GM12878 (cell line): ENCODE results near the gene NPHP3. TPM values are rescaled to one million over a fixed set of nuclear protein-coding genes. Genes with fewer than 3 reads are reported as not detected.

Source experiments
- ATAC-seq: fragments of 200-7000 bp; cut with Tn5 transposase; 3 replicates; pipeline ENCODE4 v1.9.1; 2020; ENCODE audit warnings: mild to moderate bottlenecking, moderate library complexity
- BruUV-seq: library from RNA; stranded (reverse); fragments of 400-500 nt; replicated peaks from 2 replicates; lab custom pipeline; 2021; lab: Mats Ljungman, UMichigan
- CTCF ChIA-PET: fragments of 300-600 bp; sonication (Branson Sonifier 250); formaldehyde crosslinking; extraction: SDS; loops from one replicate; lab custom pipeline; 2021; ENCODE audit warnings: inconsistent platforms; lab: Yijun Ruan, JAX
- POLR2A ChIA-PET: fragments of 350-600 bp; formaldehyde crosslinking; extraction: SDS; loops from one replicate; lab custom pipeline; 2021; ENCODE audit warnings: inconsistent platforms; lab: Charles Lee
- RAD21 ChIA-PET: fragments of 300-600 bp; sonication (Branson Sonifier 250); formaldehyde crosslinking; loops from one replicate; lab custom pipeline; 2023; ENCODE audit warnings: antibody characterized with exemption; ENCODE audit not compliant: unreplicated experiment; lab: Charles Lee
- SMC1A ChIA-PET: fragments of 300-600 bp; sonication (Branson Sonifier 250); formaldehyde crosslinking; loops from one replicate; lab custom pipeline; 2023; ENCODE audit not compliant: unreplicated experiment, uncharacterized antibody; lab: Charles Lee
- DNase-seq: peaks from one replicate; pipeline ENCODE4 v3.0.0-alpha.2; 2011; ENCODE audit warnings: low read depth, low spot score
- FAIRE-seq: peaks from 3 replicates; lab custom pipeline; 2011; peaks lifted over from hg19 to GRCh38; lab: Jason Lieb, UNC
- H2AFZ ChIP-seq: 2 replicates; pipeline ENCODE4 v1.6.0; 2011; ENCODE audit warnings: low read depth, low read length, control low read depth; ENCODE audit not compliant: control insufficient read depth
- H3K27ac ChIP-seq: 2 replicates; pipeline ENCODE4 v1.5.1; 2011; ENCODE audit warnings: control low read depth; ENCODE audit not compliant: control insufficient read depth, insufficient read depth
- H3K27me3 ChIP-seq, 2 experiments: replicated peaks in 1 of 2; 2 replicates each; pipeline versions ENCODE4 v1.6.0 to v1.6.1; 2011; ENCODE audit warnings: low read length in 1 of 2; ENCODE audit not compliant: control insufficient read depth in 2 of 2, insufficient read depth in 2 of 2
- H3K36me3 ChIP-seq, 2 experiments: 2 replicates each; pipeline ENCODE4 v1.5.1; 2011; ENCODE audit warnings: low read length in 1 of 2; ENCODE audit not compliant: control insufficient read depth in 2 of 2, insufficient read depth in 2 of 2
- H3K4me1 ChIP-seq: 2 replicates; pipeline ENCODE4 v1.6.1; 2011; ENCODE audit warnings: mild to moderate bottlenecking, low read length, moderate library complexity, mixed read lengths; ENCODE audit not compliant: control insufficient read depth, insufficient read depth
- H3K4me2 ChIP-seq: 2 replicates; pipeline ENCODE4 v1.6.0; 2011; ENCODE audit warnings: control low read depth; ENCODE audit not compliant: control insufficient read depth, insufficient read depth
- H3K4me3 ChIP-seq: fragments of 200-600 bp; sonication (generic); 2 replicates; pipeline ENCODE4 v1.5.1; 2016
- H3K79me2 ChIP-seq: 2 replicates; pipeline ENCODE4 v1.6.0; 2011; ENCODE audit warnings: low read length; ENCODE audit not compliant: control insufficient read depth, insufficient read depth
- H3K9ac ChIP-seq: 2 replicates; pipeline ENCODE4 v1.8.0; 2011; ENCODE audit warnings: low read length, control low read depth, mixed read lengths; ENCODE audit not compliant: control insufficient read depth, insufficient read depth
- H3K9me3 ChIP-seq: replicated peaks from 3 replicates; pipeline ENCODE4 v1.5.1; 2011; ENCODE audit warnings: mild to moderate bottlenecking, low read length; ENCODE audit not compliant: control insufficient read depth, insufficient read depth
- H4K20me1 ChIP-seq: 2 replicates; pipeline ENCODE4 v1.6.0; 2011; ENCODE audit not compliant: control insufficient read depth, insufficient read depth
- ATF7 ChIP-seq: fragments of 450-650 bp; IDR thresholded peaks from 2 replicates; pipeline ENCODE4 v1.6.1; 2016; ENCODE audit warnings: low read depth, mild to moderate bottlenecking
- BHLHE40 ChIP-seq, 2 experiments: fragments of 450-650 bp in 1 of 2; IDR thresholded peaks; 2 replicates each; pipeline ENCODE4 v1.6.1; 2011 to 2017; ENCODE audit warnings: low read depth in 2 of 2, borderline replicate concordance in 1 of 2, improper control_type of control experiment in 1 of 2, low read length in 1 of 2, mild to moderate bottlenecking in 1 of 2
- BMI1 ChIP-seq: fragments of 450-650 bp; IDR thresholded peaks from 2 replicates; pipeline ENCODE4 v1.6.1; 2016; ENCODE audit warnings: mild to moderate bottlenecking, moderate library complexity, borderline replicate concordance
- BRCA1 ChIP-seq: IDR thresholded peaks from 2 replicates; pipeline ENCODE4 v1.6.1; 2011; ENCODE audit warnings: low read depth, low read length, improper control_type of control experiment
- DPF2 ChIP-seq: fragments of 450-650 bp; IDR thresholded peaks from 2 replicates; pipeline ENCODE4 v1.6.1; 2017; ENCODE audit warnings: mild to moderate bottlenecking
- HCFC1 ChIP-seq: fragments of 150-350 bp; IDR thresholded peaks from 2 replicates; pipeline ENCODE4 v1.6.1; 2014; ENCODE audit warnings: low read length
- IKZF1 ChIP-seq: fragments of 450-650 bp; conservative IDR thresholded peaks from 2 replicates; pipeline ENCODE4 v1.6.1; 2017; ENCODE audit warnings: antibody characterized with exemption, mild to moderate bottlenecking
- IKZF2 ChIP-seq, 2 experiments: fragments of 450-650 bp; IDR thresholded peaks; 2 replicates each; pipeline ENCODE4 v1.6.1; 2017; ENCODE audit warnings: mild to moderate bottlenecking in 2 of 2, moderate library complexity in 2 of 2
- IRF4 ChIP-seq: IDR thresholded peaks from 2 replicates; pipeline ENCODE4 v1.6.1; 2011; ENCODE audit warnings: low read depth, low read length
- MTA2 ChIP-seq: fragments of 450-650 bp; IDR thresholded peaks from 2 replicates; pipeline ENCODE4 v1.6.1; 2016; ENCODE audit warnings: low read depth, mild to moderate bottlenecking, moderate library complexity
- NFYB ChIP-seq: IDR thresholded peaks from 2 replicates; pipeline ENCODE4 v1.6.1; 2011; ENCODE audit warnings: low read depth, mild to moderate bottlenecking, low read length, improper control_type of control experiment, moderate library complexity; ENCODE audit not compliant: insufficient read depth
- ZNF207 ChIP-seq: fragments of 450-650 bp; IDR thresholded peaks from 2 replicates; pipeline ENCODE4 v1.6.1; 2014; ENCODE audit warnings: antibody characterized with exemption, mild to moderate bottlenecking, borderline replicate concordance
- WGBS: methylation state at CpG from one replicate; pipeline ENCODE4 v1.1.6; 2016; ENCODE audit warnings: low lambda C conversion rate; ENCODE audit not compliant: insufficient replicate concordance, insufficient coverage; ENCODE audit errors: missing lambda C conversion rate; 5-methylcytosine and 5-hydroxymethylcytosine counted together
- in situ Hi-C: fragments of 300-500 bp; cut with MboI; formaldehyde crosslinking; loops from 9 replicates; pipeline ENCODE4 v1.14.3; 2018; ENCODE audit warnings: mixed read lengths
- intact Hi-C: fragments of 100-400 bp; cut with micrococcal nuclease; formaldehyde crosslinking; loops from one replicate; pipeline ENCODE4 v1.14.2; 2022; ENCODE audit not compliant: unreplicated experiment
- polyA plus RNA-seq, 11 experiments: library from polyadenylated mRNA; depleted of rRNA in 4 of 11; unstranded in 6 of 11; stranded (reverse) in 5 of 11; fragments of >200 nt; fragmentation: Nextera tagmentation in 4 of 11; fragmentation: Illumina TruSeq in 1 of 11; extraction: Ambion mirVana in 4 of 11; extraction: Trizol in 1 of 11; gene quantifications; 1 replicate in 1 of 11; 2 replicates in 10 of 11; pipeline versions ENCODE4 v1.2.1 to v1.2.3, GENCODE V29; 2011 to 2016; ENCODE audit warnings: inconsistent platforms in 2 of 11, missing spikeins in 2 of 11, low read depth in 1 of 11
- total RNA-seq, 4 experiments: library from RNA; depleted of rRNA in 3 of 4; stranded (reverse); fragments of >200 nt in 3 of 4; fragmentation: Illumina TruSeq in 1 of 4; extraction: Trizol in 1 of 4; gene quantifications; 2 replicates each; pipeline versions ENCODE4 v1.2.1 to v1.2.3, GENCODE V29; 2013 to 2021
- TF ChIP-seq, protein P1 (sequence below): IDR thresholded peaks from 2 replicates; pipeline ENCODE4 v1.6.1; 2012; ENCODE audit warnings: low read depth, low read length, improper control_type of control experiment
- TF ChIP-seq, protein P2 (sequence below), 3 experiments: IDR thresholded peaks in 2 of 3; conservative IDR thresholded peaks in 1 of 3; 2 replicates each; pipeline ENCODE4 v1.5.1; 2011; ENCODE audit warnings: low read depth in 3 of 3, low read length in 3 of 3, mild to moderate bottlenecking in 3 of 3, control low read depth in 2 of 3, moderate library complexity in 2 of 3, inconsistent platforms in 1 of 3, mixed read lengths in 1 of 3; ENCODE audit not compliant: control insufficient read depth in 2 of 3, insufficient read depth in 1 of 3; ENCODE audit errors: extremely low read depth in 1 of 3
- TF ChIP-seq, protein P3 (sequence below): fragments of 450-650 bp; IDR thresholded peaks from 2 replicates; pipeline ENCODE4 v1.6.1; 2016; ENCODE audit warnings: mild to moderate bottlenecking
- TF ChIP-seq, protein P4 (sequence below): IDR thresholded peaks from 2 replicates; pipeline ENCODE4 v1.6.1; 2012; ENCODE audit warnings: low read length, inconsistent platforms

The NPHP3 gene
- total and polyA plus RNA-seq, 10 of the 15 experiments (the other 5 are each of a cell fraction or from before 2014, with no cell fraction given) = 0.84 to 11.7 (median 2.9) TPM

DNA sequence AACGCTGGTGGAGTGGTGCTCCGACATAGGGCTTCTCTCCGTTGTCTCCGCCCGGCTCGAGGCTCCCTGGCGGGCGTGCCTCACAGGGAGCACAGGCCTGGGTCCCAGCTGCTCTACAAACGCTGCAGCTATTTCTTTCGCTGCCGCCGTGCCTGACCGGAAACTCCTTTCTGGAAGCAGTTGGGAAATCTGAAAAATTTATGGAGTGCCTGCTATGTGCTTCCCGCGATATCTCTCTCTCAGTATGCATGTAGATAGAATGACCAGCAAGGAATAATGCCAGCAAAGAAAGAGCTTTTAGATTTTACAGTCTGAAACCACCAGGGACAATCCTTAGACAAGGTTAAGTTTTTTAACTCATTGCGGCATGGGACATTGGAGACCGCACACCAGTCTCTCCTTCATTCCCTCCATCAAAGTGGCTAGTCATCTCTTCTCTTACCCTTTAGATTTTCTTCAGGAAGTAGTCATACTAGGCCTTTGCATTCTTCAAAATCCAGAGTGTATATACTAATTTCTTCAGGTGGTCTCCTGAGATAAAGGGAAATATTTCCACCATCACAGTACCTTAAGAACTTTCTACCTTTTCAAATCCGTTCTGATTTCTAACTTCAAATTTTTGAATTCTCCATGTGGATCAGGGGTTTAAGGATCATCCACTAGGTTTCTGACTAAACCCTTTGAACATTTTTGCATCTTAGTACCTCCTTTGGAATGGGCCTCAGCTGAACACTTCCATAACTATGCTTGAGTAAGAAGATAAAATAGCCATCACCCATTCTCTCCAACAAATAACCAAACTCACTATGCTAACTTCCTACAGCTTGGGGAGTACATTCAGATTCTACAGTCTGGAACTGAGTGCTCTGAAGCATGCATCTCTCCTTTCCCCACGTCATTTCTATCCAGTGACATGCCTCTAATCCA is 1.1 kb upstream of the NPHP3 start:
- Histone ChIP-seq H3K27me3 (no peaks in the 10 kb centered on the region), H3K36me3 (no peaks in the 10 kb centered on the region), H3K27ac (no peak overlapping the region), H4K20me1 (no peaks in the 10 kb centered on the region), H3K79me2 (peaks cover 3% of the 10 kb centered on the region), H3K4me3 (peak overlapping the region; percentile 72), H2AFZ (peak overlapping the region; percentile 95), H3K9ac (peak overlapping the region; percentile 34; the same call in 1 of the 2 replicates), H3K4me2 (peak overlapping the region; percentile 81), H3K4me1 (no peaks in the 10 kb centered on the region), H3K9me3 (no peaks in the 10 kb centered on the region)
- ChIA-PET POLR2A (no interaction called here), RAD21 (no interaction called here), CTCF (interaction anchor here (0.6 to 1.6 kb wide), 4 partner anchors 55 to 699 kb away, joined by 3 read pairs; no protein-coding TSS in a partner anchor), SMC1A (interaction anchor here (0.8 to 1.2 kb wide), 2 partner anchors 62 to 64 kb away, joined by 4 to 8 read pairs; partner anchors contain the start of genes ACAD11 and UBA5)
- FAIRE-seq = no peak
- 6% methylated on average over 19 of the region's 19 CpGs for WGBS
- DNase-seq = no peak
- BruUV-seq = no TSS peak
- no peak for ATAC-seq
- intact Hi-C loops = loop anchor here (5.0 to 10.0 kb wide), 4 partner anchors 572 to 1764 kb away; partner anchors contain the start of genes ANAPC13, CDV3 and CEP63
- in situ Hi-C loops = no loop called here
- TF ChIP-seq, protein P1, sequence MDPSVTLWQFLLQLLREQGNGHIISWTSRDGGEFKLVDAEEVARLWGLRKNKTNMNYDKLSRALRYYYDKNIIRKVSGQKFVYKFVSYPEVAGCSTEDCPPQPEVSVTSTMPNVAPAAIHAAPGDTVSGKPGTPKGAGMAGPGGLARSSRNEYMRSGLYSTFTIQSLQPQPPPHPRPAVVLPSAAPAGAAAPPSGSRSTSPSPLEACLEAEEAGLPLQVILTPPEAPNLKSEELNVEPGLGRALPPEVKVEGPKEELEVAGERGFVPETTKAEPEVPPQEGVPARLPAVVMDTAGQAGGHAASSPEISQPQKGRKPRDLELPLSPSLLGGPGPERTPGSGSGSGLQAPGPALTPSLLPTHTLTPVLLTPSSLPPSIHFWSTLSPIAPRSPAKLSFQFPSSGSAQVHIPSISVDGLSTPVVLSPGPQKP = no peak
- TF ChIP-seq NFYB (no peak), ZNF207 (no peak), BRCA1 (no peak), BHLHE40 (IDR thresholded peaks at IDR 0.05; ENCODE audit: borderline replicate concordance in 1 of 2, low read depth in 2 of 2, low read length in 1 of 2) (no peak), IRF4 (no peak), MTA2 (no peak), HCFC1 (no peak), DPF2 (0 out of 2 replicates have a peak, but pooled peaks have one; percentile 19), IKZF2 (IDR thresholded peaks at IDR 0.05) (peak; percentile 29 to 47; a peak in 3 of 4 replicates), IKZF1 (peak; percentile 68), BMI1 (no peak), ATF7 (no peak)
- TF ChIP-seq, protein P2, sequence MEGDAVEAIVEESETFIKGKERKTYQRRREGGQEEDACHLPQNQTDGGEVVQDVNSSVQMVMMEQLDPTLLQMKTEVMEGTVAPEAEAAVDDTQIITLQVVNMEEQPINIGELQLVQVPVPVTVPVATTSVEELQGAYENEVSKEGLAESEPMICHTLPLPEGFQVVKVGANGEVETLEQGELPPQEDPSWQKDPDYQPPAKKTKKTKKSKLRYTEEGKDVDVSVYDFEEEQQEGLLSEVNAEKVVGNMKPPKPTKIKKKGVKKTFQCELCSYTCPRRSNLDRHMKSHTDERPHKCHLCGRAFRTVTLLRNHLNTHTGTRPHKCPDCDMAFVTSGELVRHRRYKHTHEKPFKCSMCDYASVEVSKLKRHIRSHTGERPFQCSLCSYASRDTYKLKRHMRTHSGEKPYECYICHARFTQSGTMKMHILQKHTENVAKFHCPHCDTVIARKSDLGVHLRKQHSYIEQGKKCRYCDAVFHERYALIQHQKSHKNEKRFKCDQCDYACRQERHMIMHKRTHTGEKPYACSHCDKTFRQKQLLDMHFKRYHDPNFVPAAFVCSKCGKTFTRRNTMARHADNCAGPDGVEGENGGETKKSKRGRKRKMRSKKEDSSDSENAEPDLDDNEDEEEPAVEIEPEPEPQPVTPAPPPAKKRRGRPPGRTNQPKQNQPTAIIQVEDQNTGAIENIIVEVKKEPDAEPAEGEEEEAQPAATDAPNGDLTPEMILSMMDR (IDR thresholded peaks at IDR 0.05 in 2 of 3, conservative IDR thresholded peaks at IDR 0.05 in 1 of 3; ENCODE audit: control insufficient read depth in 2 of 3, extremely low read depth in 1 of 3, insufficient read depth in 1 of 3, low read depth in 3 of 3, low read length in 3 of 3) = 0 out of 6 replicates have a peak, but pooled peaks of 1 of the 3 experiments have one; percentile 4
- TF ChIP-seq, protein P3, sequence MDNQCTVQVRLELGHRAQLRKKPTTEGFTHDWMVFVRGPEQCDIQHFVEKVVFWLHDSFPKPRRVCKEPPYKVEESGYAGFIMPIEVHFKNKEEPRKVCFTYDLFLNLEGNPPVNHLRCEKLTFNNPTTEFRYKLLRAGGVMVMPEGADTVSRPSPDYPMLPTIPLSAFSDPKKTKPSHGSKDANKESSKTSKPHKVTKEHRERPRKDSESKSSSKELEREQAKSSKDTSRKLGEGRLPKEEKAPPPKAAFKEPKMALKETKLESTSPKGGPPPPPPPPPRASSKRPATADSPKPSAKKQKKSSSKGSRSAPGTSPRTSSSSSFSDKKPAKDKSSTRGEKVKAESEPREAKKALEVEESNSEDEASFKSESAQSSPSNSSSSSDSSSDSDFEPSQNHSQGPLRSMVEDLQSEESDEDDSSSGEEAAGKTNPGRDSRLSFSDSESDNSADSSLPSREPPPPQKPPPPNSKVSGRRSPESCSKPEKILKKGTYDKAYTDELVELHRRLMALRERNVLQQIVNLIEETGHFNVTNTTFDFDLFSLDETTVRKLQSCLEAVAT = no peak
- TF ChIP-seq, protein P4, sequence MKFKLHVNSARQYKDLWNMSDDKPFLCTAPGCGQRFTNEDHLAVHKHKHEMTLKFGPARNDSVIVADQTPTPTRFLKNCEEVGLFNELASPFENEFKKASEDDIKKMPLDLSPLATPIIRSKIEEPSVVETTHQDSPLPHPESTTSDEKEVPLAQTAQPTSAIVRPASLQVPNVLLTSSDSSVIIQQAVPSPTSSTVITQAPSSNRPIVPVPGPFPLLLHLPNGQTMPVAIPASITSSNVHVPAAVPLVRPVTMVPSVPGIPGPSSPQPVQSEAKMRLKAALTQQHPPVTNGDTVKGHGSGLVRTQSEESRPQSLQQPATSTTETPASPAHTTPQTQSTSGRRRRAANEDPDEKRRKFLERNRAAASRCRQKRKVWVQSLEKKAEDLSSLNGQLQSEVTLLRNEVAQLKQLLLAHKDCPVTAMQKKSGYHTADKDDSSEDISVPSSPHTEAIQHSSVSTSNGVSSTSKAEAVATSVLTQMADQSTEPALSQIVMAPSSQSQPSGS = no peak
